RKO (cell line): Measurements from ENCODE around the gene DNAH17.

Experiments used
- DNase-seq: peaks from one replicate; pipeline ENCODE4 v3.0.0-alpha.2; 2016; ENCODE audit warnings: low spot score

Gene DNAH17

GRCh38 chr17:78411241-78411857 is 165.8 kb downstream of the DNAH17 start:
- no peak for DNase-seq

GRCh38 chr17:78409191-78409928 is 167.8 kb downstream of the DNAH17 start:
- DNase-seq, result no peak

GRCh38 chr17:78408476-78409050 is 168.6 kb downstream of the DNAH17 start:
- no peak for DNase-seq

GRCh38 chr17:78407387-78408000 is 169.7 kb downstream of the DNAH17 start:
- DNase-seq, result no peak

- DNase-seq, result no peak
These were observed 170.3 kb downstream of the DNAH17 start for GRCh38 chr17:78406920-78407319.

GRCh38 chr17:78406396-78406795 is 170.8 kb downstream of the DNAH17 start:
- no peak for DNase-seq

- no peak for DNase-seq
These were observed 173.4 kb downstream of the DNAH17 start for GRCh38 chr17:78403822-78404221.

GRCh38 chr17:78401891-78402290 is 175.3 kb downstream of the DNAH17 start:
- no peak for DNase-seq

GRCh38 chr17:78401246-78401645 is 175.9 kb downstream of the DNAH17 start:
- no peak for DNase-seq

GRCh38 chr17:78400581-78401240 is 176.5 kb downstream of the DNAH17 start:
- DNase-seq, result no peak

GRCh38 chr17:78399693-78400144 is 177.5 kb downstream of the DNAH17 start:
- no peak for DNase-seq

GRCh38 chr17:78399028-78399692 is 178.0 kb downstream of the DNAH17 start:
- DNase-seq, result no peak

- no peak for DNase-seq
These were observed 178.8 kb downstream of the DNAH17 start for GRCh38 chr17:78398390-78398789.

GRCh38 chr17:78397681-78398101 is 179.5 kb downstream of the DNAH17 start:
- no peak for DNase-seq

- no peak for DNase-seq
These were observed 180.5 kb downstream of the DNAH17 start for GRCh38 chr17:78396441-78397337.

- no peak for DNase-seq
These were observed 182.0 kb downstream of the DNAH17 start for GRCh38 chr17:78395155-78395554.

- no peak for DNase-seq
These were observed 183.0 kb downstream of the DNAH17 start for GRCh38 chr17:78394209-78394608.

- no peak for DNase-seq
These were observed 183.6 kb downstream of the DNAH17 start for GRCh38 chr17:78393575-78393974.

GRCh38 chr17:78392295-78392694 is 184.9 kb downstream of the DNAH17 start:
- DNase-seq, result no peak

- DNase-seq, result no peak
These were observed 185.4 kb downstream of the DNAH17 start for GRCh38 chr17:78391843-78392242.

GRCh38 chr17:78391051-78391431 is 186.2 kb downstream of the DNAH17 start:
- DNase-seq, result no peak
